GM19238 (cell line): Measurements from ENCODE around the gene RPAP3.
"Not testable (repeated sequence)": the region's sequence is repeated elsewhere in the genome, so short reads cannot be mapped to it uniquely, and the experiment has no call there.

Source experiments
- DNase-seq: peaks from one replicate; pipeline ENCODE4 v3.0.0; 2011; ENCODE audit warnings: low spot score; ENCODE audit not compliant: insufficient read length

Gene RPAP3

DNA sequence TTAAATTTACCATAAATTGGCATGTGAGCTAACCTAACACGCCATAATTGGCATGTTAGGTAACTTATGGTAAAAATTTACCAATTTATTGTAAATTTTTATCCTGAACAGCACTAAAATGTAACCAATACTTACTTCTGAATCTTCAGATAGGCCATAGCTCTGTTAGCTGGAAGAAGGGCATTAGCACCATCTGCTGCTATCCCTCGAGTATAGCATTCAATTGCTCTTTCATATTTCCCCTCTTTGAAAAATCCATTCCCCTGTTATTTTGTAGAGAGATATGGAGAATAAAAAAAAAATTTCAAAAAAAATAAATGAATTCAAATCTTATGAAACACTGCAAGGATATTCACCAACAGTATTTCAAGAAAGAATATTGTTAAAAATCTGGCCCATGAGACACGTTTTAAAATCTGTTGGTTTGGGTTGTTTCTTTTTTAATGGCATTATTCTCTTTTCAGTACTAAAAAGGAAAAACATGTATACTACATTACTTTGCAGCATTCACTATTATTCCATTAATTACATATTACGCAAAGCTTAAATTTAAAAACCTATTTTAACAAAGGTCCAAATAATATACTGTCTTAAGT lies 19.1 kb downstream of the RPAP3 start:
- DNase-seq, result no peak

DNA sequence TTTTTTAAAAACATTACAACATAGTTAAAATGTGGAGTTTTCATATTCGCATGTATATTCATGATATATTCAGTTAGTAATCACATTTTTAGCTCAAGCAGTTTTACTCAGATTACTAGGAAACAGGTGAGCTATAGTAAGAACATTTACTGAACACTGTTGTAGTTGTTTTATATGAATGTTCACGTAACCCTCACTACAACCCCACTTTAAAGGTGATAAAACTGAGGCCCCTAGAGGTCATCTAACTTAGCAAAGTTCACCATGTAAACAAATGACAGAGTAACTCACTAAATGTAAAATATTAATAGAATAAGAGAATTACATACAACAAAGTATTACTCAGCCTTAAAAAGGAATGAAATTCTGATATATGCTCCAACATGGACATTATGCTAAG lies 26.0 kb downstream of the RPAP3 start:
- DNase-seq, result no peak

DNA sequence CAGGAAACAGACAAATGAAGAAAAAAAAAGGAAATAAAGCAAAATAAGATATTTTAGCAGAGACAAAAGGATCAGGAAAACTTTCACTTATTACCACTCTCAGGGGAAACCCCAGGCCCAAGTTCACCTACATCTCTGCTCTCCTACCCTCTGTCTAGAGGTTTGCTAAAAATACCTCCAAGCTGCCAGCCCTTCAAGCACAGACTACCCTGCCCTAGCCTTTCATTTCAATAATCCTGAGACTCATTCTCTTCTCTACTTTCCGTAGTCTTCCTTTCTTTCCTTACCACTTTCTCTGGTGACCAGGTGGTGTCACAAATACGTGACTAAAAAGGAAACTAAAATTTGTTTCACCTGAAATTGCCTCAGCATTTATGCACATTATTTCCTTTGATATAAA lies 33.8 kb downstream of the RPAP3 start:
- no peak for DNase-seq

DNA sequence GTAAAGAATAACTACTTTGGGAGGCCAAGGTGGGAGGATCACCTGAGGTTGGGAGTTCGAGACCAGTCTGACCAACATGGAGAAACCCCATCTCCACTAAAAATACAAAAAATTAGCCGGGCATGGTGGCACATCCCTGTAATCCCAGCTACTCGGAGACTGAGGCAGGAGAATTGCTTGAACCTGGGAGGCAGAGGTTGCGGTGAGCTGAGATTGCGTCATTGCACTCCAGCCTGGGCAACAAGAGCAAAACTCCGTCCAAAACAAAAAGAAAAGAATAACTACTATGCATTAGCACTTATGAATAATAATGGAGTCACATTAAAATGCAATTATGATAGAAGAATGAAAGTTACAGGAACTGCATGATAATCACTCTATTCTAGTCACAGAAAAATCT lies 37.9 kb downstream of the RPAP3 start:
- DNase-seq, result not testable (repeated sequence)

DNA sequence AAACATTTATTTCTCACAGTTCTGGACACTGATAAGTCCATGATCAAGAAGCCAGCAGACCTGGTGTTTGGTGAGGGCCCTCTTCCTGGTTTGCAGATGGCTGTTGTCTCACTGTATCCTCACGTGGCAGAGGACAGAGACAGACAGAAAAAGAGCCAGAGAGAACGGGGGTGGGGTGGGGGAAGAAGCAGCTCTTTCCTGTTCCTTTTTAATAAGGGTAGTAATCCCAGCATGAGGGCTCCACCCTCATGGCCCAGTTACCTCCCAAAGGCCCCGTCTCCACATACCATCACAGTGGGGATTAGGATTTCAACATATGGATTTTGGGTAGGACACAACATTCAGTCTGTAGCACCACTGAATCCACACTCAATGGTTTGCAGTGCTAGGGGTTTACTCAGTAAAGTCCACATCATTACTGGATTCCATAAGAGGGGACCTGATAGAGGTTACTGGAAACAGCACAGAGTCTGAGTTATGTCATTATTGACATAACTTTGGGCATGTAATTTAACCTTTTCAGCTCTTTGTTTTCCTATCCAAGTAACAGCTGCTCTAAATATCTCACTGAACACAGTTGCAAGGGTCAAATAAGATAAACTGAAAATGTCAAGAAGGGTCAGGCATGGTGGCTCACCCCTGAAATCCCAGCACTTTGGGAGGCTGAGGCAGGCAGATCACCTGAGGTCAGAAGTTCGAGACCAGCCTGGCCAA lies 53.2 kb downstream of the RPAP3 start:
- DNase-seq, result no peak

DNA sequence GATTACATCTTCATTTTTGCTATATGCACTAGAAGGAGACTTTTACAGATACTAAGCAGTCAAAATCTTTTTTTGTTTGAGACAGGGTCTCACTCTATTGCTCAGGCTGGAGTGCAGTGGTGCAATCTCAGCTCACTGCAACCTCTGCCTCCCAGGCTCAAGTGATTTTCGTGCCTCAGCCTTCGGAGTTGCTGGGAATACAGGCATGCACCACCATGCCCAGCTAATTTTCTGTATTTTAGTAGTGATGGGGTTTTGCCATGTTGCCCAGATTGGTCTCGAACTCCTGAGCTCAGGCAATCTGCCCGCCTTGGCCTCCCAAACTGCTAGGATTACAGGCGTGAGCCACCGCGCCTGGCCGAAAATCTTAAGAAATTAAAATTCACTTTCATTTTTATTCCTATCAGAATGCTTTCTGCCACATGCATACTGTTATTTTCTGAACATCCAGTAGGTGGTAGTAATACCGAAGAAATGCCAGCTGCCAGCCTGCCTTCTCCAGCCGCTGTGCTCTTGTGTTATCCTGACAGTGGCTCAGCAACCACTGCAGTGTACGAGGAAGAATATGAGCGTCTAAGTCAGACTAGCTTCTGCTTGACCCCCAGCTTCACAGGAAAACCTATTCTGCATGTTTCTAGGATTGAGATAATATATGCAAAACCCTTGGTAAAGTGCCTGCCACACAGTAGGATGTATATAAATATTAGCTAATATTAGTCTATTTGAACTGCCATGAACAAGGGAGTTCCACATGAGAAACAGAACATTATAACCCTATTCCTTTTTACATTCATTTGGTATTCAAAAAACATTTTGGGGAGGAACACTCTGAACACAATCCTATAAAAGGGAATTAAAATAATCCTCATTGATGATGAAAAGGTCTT lies 54.2 kb downstream of the RPAP3 start:
- no peak for DNase-seq

DNA sequence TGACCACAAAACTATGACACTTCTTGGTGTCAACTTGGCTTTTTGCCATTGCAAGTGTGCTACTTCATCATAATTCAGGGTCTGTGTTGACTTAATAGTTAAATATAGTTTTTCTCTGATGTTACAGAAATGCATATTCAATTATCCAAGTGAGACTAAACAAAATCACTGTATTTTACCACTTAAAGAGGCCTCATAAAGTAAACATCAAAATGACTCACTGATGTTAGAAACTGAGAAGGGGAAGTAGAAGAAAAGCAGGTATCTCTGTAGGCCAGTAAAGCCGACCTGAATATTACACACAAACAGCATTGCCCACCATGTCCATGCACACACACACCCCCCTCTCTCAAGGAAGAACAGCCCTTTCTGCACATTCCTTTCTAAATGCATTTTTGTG lies 55.4 kb downstream of the RPAP3 start:
- DNase-seq, result no peak

DNA sequence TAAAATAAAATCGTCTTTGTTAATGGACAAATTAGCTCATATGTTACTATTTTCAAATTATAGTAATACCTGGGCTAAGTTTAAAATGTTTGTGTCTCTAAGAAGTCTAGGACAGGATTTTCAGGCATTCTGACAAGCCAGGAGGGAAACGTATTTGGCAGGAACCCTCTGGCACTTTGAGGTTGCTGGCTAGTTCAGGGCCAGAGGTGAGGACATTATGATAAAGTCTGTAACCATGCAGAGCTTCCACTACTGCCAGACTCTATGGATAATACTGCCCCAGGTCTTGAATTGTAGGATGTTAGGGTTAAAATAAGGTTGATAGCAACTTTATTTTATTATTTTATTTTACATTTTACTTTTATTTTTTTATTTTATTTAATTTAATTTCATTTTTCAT lies 56.4 kb downstream of the RPAP3 start:
- no peak for DNase-seq

DNA sequence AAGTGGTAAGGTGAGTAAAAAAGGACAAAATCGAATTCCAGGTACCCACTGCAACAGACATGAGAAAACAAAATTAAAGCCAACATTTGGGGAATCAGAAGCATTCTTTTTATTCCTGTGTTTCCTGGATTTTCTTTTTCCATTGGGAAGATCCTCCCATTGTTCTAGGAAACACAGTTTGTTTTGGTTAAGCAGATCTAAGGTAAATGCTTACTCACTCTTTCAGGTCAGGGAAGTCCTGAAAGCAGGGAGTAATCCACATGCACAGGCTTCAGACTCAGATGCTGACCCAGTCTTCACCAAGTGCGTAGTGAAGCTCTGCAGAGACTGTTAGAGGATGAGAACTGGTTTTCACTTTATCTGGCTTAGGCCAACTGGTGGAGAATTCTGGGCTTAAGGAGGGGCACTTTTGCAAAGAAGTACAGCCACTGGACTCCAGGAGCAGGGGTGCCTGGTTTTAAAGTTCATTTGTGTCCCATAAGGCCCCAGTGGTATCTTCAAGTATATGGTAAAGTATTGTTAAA lies 57.7 kb downstream of the RPAP3 start:
- DNase-seq, result no peak

DNA sequence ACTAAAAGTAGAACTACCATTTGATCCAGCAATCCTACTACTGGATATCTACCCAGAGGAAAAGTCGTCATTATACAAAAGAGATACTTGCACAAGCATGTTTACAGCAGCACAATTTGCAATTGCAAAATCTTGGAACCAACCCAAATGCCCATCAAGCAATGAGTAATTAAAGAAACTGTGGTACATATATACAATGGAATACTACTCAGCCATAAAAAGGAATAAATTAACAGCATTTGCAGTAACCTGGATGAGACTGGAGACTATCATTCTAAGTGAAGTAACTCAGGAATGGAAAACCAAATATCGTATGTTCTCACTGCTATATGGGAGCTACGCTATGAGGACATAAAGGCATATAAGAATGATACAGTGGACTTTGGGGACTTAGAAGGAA lies 63.5 kb downstream of the RPAP3 start:
- DNase-seq, result not testable (repeated sequence)

DNA sequence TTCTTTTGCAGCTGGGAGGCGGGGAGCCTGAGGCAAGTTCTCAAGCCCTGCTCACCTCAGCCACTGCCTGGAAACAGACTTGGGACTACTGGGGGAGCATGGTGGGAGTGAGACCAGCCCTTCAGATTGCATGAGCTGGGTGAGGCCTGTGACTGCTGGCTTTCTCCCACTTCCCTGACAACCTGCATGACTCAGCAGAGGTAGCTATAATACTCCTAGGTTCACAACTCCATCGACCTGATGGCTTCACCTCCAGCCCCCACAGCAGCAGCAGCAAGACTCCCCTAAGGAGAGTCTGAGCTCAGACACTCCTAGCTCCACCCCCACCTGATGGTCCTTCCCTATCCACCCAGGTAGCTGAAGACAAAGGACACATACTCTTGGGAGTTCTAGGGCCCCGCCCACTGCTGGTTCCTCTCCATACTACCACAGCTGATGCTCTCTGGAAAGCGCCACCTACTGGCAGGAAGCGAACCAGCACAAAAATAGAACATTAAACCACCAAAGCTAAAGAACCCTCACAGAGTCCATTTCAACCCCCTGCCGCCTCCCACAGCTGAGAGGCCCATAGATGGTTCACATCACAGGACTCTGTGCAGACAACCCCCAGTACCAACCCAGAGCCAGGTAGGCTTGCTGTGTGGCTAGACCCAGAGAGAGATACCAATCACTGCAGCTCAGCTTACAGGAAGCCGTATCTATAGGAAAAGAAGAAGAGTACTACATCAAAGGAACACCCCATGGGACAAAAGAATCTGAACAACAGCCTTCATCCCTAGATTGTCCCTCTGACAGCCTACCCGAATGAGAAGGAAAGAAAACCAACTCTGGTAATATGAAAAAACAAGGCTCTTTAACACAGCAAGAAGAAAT lies 68.7 kb downstream of the RPAP3 start:
- DNase-seq, result no peak

DNA sequence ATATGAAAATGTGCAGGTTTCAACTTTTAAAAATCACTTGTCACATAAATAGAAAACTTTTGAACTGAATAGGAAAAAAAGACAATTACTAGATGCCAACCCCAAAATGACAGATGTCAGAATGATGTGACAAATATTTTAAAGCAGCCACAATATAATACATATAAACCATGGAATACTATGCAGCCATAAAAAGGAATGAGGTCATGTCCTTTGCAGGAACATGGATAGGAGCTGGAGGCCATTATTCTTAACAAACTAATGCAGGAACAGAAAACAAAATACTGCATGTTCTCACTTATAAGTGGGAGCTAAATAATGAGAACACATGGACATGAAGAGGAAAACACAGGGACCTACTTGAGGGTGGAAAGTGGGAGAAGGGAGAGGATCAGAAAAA lies 70.1 kb downstream of the RPAP3 start:
- not testable (repeated sequence) for DNase-seq

DNA sequence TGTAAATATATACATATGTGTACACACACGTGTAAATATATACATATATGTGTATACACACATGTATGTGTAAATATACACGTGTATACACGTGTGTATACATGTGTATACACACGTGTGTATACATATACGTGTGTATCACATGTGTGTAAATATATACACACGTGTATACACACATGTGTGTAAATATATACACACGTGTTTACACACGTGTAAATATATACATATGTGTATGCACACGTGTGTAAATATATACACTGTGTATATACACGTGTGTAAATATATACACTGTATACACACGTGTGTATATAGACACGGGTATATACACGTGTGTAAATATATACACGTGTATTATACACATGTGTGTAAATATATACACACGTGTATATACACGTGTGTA lies 71.7 kb downstream of the RPAP3 start:
- no peak for DNase-seq

DNA sequence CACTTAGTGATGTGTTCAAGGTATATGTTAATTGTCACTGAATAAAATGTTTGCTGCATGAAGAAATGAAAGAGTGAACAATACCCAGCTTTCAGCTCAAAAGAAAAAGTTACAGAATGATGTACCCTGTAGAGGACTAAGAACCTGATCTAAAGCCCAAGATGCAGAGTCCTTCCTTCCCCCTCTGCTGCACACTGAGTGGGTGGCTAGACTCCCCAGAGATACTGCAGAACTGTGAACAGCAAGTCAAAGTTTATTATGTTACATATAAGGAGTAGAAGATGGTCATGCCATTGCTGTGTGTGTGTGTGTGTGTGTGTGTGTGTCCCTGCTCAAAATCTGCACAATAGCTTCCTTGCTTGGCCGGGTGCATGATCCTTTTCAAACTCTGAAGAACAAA lies 83.9 kb downstream of the RPAP3 start:
- no peak for DNase-seq

DNA sequence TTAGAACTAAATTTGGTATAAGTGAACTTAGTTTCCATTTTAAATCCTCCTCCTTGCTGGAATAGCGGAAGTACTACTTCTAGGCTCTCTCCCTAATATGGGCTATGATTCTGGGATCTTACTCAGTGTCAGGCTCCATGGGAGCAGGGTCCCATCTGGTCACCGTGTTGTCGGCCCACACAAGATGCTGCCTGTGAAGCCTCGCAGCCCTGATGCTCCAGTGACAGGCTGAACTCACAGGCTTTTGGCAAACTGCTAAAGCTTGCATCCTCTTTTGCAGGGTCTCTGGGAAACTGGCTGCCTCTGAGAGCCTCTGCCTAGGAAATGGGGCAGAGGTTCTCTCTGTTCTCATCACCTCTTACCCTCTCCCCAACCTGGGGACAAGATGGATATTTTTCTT lies 88.4 kb downstream of the RPAP3 start:
- no peak for DNase-seq

DNA sequence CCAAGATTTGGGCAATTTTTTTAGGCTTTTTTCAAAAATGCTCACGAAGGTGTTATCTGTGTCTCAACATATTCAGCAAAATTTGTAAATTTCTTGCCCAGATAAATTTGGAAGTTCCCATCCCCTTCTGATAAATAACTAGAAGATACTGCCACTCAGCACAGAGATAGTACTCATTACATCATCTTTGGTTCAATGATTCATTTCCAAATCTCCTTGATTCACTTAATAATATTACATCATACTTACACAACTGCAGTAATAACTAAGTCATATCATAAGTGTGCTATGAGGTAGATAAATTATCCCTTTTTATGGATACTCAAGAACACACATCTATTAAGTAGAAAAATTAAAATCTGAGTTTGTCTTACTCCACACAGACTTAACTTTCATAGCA lies 89.4 kb downstream of the RPAP3 start:
- no peak for DNase-seq

DNA sequence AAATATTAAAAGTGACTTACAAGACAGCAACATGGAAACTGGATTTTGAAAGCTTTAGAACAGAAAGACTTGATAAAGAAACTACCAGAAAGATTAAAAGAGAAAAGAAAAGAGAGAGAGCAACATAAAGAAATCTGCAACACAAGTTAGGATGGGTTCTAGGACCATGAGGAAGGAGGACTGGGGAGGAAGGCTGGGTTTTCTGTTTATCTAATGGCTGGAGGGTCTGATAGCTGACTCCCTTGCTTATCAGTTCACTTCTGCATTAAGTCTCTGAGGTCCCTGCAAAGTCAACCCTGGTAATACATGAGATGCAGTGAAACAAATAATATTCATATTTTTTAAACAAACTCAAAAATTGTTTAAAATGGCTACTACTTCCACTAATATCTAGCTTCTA lies 90.1 kb downstream of the RPAP3 start:
- no peak for DNase-seq

DNA sequence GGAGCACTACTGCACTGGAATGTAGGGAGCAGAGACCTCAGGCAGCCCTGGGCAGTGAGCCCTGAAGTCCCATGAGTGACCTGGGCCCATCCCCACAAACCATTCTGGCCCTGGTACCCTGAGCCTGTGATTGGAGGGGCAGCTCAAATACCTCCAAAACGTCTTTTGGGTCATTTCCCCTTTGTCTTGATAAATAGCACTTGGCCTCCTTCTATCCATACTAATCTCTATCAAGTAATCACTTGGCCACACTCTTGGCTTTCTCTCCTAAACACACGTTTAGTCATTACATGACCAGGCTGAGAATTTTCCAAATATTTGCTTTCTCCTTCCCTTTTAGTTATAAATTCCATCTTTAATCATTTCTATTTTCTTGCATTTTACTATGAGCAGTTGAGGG lies 91.3 kb downstream of the RPAP3 start:
- DNase-seq, result no peak

DNA sequence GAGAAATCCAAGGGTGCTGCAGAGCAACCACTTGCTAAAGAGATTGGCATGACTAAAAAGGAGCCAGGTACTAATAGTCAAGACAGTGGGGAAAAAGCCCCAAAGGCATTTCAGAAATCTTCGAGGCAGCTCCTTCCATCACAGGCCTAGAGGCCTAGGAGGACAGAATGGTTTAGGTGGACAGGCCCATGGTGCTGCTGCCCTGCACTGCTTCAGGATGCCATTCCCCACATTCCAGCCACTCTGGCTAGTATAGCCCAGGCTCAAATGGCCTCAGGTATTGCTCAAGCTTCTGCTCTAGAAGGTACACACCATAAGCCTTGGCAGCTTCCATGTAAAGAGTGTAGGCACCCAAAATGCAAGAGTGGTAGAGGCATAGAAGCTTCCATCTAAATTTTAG lies 92.9 kb downstream of the RPAP3 start:
- DNase-seq, result no peak

DNA sequence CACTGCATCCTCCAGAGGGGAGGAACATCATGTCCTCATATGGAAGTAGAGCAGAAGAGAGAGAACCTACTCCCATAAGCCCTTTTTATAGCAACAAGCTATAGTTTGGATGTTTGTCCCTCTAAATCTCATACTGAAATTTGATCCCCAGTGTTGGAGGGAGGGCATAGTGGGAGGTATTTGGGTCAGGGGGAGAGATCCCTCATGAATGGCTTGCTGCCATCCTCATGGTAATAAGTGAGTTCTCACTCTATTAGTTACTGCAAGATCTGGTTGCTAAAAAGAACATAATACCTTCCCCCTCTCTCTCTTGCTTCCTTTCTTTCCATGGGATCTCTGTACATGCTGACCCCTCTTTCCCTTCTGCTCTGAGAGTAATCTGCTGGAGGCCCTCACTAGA lies 93.9 kb downstream of the RPAP3 start:
- DNase-seq, result no peak
